Breast epithelium (tissue), 3 donors: ENCODE results near the gene FRMD4A.
"Not testable (repeated sequence)": the region's sequence is repeated elsewhere in the genome, so short reads cannot be mapped to it uniquely, and the experiment has no call there.

Experiments
- POLR2A ChIP-seq: fragments of 450-650 bp; IDR thresholded peaks from one replicate; pipeline ENCODE4 v1.6.1; 2016; ENCODE audit warnings: antibody characterized with exemption, mild to moderate bottlenecking, moderate library complexity
- POLR2AphosphoS5 ChIP-seq, 3 donors: sonication (generic); formaldehyde crosslinking; IDR thresholded peaks; one replicate each; pipeline ENCODE4 v1.6.1; 2017; ENCODE audit warnings: antibody characterized with exemption in 3 of 3
- TF ChIP-seq, protein P1 (sequence below), 3 donors: fragments of 450-650 bp; IDR thresholded peaks; one replicate each; pipeline ENCODE4 v1.5.1; 2016 to 2017; ENCODE audit warnings: antibody characterized with exemption in 3 of 3, mild to moderate bottlenecking in 3 of 3, moderate library complexity in 3 of 3

GRCh38 chr10:14067638-14068037, 263.1 kb downstream of the FRMD4A start:
- TF ChIP-seq, protein P1, sequence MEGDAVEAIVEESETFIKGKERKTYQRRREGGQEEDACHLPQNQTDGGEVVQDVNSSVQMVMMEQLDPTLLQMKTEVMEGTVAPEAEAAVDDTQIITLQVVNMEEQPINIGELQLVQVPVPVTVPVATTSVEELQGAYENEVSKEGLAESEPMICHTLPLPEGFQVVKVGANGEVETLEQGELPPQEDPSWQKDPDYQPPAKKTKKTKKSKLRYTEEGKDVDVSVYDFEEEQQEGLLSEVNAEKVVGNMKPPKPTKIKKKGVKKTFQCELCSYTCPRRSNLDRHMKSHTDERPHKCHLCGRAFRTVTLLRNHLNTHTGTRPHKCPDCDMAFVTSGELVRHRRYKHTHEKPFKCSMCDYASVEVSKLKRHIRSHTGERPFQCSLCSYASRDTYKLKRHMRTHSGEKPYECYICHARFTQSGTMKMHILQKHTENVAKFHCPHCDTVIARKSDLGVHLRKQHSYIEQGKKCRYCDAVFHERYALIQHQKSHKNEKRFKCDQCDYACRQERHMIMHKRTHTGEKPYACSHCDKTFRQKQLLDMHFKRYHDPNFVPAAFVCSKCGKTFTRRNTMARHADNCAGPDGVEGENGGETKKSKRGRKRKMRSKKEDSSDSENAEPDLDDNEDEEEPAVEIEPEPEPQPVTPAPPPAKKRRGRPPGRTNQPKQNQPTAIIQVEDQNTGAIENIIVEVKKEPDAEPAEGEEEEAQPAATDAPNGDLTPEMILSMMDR (IDR thresholded peaks at IDR 0.05): not testable (repeated sequence)
- not testable (repeated sequence) for TF ChIP-seq POLR2AphosphoS5 (IDR thresholded peaks at IDR 0.05); POLR2A
